Renal cortex interstitium (tissue), 11 donors: ENCODE results near the gene PRKCD. TPM values are rescaled to one million over a fixed set of nuclear protein-coding genes. Genes with fewer than 3 reads are reported as not detected.

Experiments
- DNase-seq, 11 donors: peaks; one replicate each; pipeline ENCODE4 v3.0.0-alpha.2; 2013; ENCODE audit warnings: low read depth in 9 of 11, low spot score in 4 of 11; ENCODE audit errors: extremely low read depth in 1 of 11
- polyA plus RNA-seq, 3 donors: library from polyadenylated mRNA; unstranded; fragments of 120-200 nt; gene quantifications; one replicate each; pipeline ENCODE4 v1.2.1, GENCODE V29; 2013; ENCODE audit not compliant: insufficient read length in 3 of 3

Gene PRKCD
- polyA plus RNA-seq, 3 donors = 17.2 to 20.5 (median 20.4) TPM

GRCh38 chr3:53236112-53236841 lies 75.3 kb downstream of the PRKCD start:
- DNase-seq = peak in 1 of 11 donors; percentile 15

GRCh38 chr3:53238051-53238850 lies 77.2 kb downstream of the PRKCD start:
- DNase-seq = peak in 8 of 11 donors; percentile 31 to 83 (median 66)

- no peak for DNase-seq
These were observed 77.9 kb downstream of the PRKCD start for GRCh38 chr3:53238886-53239285.

GRCh38 chr3:53239800-53240199 lies 78.8 kb downstream of the PRKCD start:
- no peak for DNase-seq

DNA sequence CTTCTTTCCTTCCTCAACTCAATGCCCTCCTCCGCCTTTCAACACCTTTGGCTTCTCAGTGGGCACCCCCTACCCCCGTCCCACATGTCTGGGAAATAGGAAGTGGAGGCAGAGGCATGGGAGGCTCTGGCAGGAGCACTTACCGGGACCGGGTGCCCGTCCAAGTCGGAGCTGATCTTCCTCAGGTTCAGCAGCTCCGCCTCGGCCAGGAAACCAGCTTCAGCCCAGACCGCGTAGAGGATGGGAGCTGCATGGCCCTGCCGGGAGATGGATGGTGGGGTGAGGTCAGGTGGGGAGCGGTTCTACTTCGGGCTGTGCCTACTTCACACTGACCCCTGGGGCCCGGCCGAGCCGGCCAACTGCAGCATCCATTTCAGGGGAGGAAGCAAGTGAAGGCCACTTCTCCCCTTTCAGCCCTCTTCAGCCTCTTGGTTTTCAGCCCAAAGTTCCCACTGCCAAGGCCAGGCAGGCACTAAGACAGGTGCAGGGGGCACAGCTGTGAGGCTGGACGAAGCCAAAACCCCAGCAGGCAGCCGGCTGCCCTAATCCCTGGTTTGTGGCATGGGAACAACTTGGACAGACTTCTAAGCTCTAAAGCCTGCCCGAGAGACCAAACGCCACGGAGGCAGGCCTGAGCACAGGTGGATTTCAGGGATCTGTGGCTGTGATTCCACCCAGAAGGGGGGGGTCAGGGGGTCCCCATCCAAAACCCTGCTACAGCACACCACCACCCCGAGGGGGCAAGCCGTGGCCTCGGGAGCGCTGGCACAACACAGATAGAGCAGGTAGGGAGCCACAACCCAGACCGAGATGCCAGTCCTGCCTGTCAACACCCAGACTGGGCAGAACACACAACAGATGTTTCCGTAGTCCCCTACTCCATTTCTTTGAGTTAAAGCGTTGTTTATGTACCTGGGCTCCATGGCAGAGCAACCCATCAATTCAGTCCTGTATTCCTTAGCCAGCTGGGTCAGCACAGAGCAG lies 80.3 kb downstream of the PRKCD start:
- no peak for DNase-seq

- no peak for DNase-seq
These were observed 81.1 kb downstream of the PRKCD start for GRCh38 chr3:53242155-53242554.

Other genes with a start within 250 kb of the PRKCD start
- 10 to 100 TPM in 1 of 3 donors, 1 to 10 TPM in 2; 9.2 to 12.2 (median 9.5) TPM for gene SFMBT1, start 115.1 kb upstream of the PRKCD start, polyA plus RNA-seq
- gene RFT1, start 30.8 kb upstream of the PRKCD start, polyA plus RNA-seq = 10 to 100 TPM; 23.2 to 26.7 (median 26.1) TPM
- gene TKT, start 94.8 kb downstream of the PRKCD start, polyA plus RNA-seq = 100 to 1,000 TPM in 2 of 3 donors, 10 to 100 TPM in 1; 94.9 to 131 (median 113) TPM
- 10 to 100 TPM; 28.3 to 33.8 (median 29.4) TPM for gene DCP1A, start 186.3 kb downstream of the PRKCD start, polyA plus RNA-seq